ENCODE data around the gene CSNK1G3.

GRCh38 chr5:123471385-123471784 lies 40.6 kb upstream of the CSNK1G3 start:
- TF ChIP-seq CTCF (IDR thresholded peaks at IDR 0.05) = no peak
- TF ChIP-seq POLR2A (IDR thresholded peaks at IDR 0.05) = no peak
